NCI-H2196 treated with DMSO at 0.1 percent for 48 hours (cell line): ENCODE data around the gene LTBP3.

Experiments used
- DNase-seq: peaks from one replicate; lab custom pipeline; 2025; ENCODE audit not compliant: unreplicated experiment; lab: John Stamatoyannopoulos, UW

The LTBP3 gene

DNA sequence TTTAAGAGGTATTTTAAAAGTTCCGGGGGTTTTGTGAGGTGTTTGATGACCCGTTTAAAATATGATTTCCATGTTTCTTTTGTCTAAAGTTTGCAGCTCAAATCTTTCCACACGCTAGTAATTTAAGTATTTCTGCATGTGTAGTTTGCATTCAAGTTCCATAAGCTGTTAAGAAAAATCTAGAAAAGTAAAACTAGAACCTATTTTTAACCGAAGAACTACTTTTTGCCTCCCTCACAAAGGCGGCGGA lies 59.5 kb downstream of the LTBP3 start:
- DNase-seq, result no peak

DNA sequence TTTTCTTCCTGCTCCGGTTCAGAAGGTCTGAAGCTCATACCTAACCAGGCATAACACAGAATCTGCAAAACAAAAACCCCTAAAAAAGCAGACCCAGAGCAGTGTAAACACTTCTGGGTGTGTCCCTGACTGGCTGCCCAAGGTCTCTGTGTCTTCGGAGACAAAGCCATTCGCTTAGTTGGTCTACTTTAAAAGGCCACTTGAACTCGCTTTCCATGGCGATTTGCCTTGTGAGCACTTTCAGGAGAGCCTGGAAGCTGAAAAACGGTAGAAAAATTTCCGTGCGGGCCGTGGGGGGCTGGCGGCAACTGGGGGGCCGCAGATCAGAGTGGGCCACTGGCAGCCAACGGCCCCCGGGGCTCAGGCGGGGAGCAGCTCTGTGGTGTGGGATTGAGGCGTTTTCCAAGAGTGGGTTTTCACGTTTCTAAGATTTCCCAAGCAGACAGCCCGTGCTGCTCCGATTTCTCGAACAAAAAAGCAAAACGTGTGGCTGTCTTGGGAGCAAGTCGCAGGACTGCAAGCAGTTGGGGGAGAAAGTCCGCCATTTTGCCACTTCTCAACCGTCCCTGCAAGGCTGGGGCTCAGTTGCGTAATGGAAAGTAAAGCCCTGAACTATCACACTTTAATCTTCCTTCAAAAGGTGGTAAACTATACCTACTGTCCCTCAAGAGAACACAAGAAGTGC lies 60.0 kb downstream of the LTBP3 start:
- DNase-seq, result no peak

DNA sequence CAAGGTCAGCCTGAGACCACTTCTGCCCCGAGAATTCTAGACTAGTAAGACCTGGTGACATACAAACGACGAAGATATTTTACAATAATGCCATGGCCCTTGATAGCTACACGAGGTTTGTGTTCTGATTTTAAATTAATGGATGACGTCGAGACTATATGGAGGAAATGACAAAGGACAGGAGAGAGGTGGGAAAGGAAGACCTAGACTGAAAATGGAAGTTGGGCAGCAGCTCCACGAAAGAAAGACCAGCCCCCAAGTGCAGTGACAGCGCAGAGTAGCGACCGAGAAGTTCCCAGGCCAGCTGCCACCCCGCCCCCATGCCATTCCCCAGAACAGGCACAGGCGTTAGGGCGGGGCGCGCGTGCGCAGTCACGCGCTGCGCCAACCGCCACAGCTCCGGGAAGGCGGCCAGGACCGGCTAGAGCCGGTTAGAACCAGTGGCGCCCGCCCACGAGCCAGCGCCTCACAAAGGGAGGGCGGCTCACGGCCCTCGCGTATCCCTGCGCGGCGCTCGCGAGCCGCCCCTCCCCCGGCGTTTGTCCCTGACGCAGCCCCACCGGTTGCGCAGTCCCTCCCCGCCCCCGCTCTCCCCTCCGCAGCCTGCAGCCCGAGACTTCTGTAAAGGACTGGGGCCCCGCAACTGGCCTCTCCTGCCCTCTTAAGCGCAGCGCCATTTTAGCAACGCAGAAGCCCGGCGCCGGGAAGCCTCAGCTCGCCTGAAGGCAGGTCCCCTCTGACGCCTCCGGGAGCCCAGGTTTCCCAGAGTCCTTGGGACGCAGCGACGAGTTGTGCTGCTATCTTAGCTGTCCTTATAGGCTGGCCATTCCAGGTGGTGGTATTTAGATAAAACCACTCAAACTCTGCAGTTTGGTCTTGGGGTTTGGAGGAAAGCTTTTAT lies 60.8 kb downstream of the LTBP3 start:
- peak; percentile 97 for DNase-seq

DNA sequence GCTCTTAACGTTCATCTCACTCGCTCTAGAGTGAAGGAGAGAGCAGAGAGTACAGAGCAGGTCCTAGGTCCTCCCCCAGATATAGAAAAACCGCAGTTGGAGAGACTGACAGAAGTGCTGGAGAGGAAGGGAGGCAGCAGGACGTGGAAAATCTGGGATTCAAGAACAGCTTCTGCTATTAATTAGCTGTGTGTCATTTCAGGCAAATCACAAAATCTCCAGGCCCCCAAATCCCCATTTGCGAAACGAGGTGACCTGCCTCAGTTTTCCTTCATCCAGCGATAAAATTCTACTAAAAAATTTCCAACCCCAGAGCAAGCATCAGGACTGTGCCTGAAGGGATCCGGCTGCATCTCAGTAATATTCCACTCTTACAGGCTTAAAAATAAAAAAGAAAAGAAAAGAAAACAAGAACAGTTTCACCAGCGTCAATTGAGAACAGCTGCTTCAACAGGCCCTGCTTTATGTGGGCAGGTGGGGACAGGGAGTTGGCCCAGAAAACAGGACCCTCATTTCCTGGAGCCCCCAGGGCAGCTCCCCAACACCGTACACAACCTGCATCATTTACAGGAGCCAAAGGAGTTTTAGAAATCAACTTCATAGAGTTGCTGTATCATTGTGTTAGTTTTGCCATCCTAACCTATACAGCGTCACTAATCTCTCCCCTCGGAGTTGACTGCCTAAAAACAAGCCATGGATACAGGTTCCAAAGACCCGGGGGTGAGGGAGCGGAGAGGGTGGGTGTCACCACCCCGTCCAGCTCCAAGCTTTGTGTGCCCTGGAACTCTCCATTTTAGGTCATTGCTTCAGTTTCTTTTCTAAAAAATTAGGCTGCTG lies 61.6 kb downstream of the LTBP3 start:
- no peak for DNase-seq

DNA sequence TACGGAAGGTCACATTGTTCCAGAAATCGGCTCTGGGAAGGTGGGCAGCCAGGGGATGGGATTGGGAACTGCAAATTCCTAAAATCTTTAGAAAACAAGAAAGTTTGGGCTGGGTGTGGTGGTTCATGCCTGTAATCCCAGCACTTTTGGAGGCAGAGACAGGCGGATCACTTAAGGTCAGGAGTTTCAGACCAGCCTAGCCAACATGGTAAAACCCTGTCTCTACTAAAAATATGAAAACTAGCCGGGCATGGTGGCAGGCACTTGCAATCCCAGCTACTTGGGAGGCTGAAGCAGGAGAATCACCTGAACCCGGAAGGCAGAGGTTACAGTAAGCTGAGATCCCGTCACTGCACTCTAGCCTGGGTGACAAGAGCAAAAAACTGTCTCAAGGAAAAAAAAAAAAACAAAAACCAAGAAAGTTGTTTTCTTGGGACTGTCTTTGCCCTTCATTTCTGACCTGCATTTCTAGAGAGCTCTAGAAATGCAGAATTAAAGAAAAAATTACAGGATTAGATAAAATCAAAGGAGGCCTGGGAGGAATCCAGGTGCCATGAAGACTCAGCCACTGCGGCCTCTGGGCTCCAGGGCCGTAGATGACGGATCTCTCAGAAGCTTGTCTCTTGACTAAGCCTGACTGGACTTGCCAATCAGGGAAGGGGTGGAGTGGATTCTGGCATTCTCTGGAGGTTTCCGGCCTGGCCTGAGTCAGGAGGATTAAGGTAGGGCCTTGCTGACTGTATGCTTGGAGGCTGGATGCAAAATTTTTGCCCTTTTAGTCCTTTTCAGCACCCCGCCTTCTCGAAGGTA lies 64.6 kb downstream of the LTBP3 start:
- DNase-seq, result no peak

DNA sequence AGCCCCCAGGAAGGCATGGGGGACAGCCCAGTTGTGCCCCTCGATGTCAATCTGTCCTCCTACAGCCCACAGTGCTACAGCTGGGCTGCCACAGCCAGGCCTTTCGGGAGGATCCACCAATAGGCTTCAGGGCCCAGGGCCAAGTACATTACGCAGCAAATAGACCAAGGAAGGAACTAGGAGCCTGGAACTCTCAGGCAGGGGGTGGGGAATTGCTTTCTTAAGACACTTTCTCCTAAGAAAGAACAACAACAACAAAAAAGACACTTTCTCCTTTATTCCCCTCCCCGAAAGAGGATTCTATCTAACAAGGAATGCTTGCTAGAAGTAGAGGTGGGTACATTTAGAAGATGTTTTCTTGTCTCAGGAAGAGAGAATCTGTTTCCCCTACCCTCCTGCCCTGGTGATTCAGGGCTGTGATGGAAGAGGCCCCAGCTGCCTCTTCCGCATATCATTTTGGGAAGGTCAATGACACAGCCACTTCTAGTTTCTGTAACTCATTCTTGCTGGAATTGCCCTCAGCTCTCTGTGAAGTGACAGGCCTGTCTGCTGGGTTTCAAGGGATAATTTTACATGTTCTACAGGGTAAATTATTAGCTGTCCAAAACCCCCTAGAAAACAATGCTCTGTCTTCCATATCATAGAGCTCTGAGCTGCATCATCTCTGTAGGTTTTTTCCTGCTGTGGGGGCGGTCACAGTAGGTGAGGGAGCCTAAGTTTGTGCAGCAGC lies 65.4 kb downstream of the LTBP3 start:
- no peak for DNase-seq

DNA sequence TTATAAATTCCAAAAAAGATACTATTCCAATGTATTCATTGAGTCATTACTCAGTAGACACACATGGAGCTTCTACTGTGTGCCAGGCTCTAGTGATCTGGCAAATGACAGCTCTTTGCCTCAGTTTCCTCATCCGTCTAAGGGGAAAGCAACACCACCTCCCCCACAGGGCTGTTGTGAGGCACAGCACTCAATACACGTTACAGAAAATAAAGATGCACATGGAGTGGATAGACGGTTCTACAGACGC lies 65.8 kb downstream of the LTBP3 start:
- no peak for DNase-seq

DNA sequence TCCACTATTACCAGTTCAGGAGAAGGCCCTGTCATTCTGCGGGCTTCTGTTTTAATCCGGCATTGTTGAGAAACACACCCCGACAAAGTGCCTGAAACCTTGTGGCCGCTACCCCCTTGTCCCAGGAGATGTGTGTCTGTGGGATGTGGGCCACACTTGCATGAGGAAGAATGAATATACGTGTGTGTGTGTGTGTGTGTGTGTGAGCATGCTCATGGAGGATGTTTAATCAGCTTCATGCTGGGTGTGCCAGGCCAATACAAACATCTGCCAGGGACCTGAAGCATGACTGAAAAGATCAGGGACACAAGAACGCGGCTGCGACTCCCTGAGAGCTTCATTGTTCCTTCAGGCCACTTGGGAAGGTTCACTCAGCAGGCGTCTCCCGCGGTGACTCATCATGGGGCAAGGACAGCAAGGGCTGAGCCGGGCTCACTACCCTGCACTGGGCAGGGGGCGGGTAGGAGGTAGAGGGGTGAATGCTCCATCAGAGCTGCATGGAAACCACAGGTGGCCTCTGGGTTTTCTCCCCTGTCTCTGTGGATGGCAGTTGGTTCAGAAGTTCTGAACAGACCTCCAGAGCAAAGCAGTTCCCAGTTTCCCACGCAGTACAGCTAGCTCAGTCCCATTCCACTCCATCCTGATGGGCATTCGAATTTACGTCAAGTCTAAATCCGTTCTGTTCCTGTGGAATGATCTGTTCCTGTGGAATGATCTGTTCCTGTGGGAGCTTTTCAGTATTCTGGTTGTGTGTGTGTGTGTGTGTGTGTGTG lies 66.4 kb downstream of the LTBP3 start:
- peak; percentile 90 for DNase-seq

DNA sequence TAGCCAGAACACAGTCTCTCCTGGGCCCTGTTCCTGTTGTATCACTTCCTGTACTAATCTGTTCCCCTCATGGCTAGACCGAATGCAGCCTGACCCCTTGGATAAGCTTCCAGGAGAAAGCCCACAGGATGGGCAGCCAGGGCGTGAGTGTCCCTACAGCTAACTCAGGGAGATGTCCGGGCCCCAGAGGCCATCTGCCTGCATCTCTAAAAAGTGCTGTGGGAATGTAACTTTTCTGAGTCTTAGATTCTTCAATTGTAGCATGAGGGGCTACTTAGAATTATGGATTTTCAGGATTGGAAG lies 67.0 kb downstream of the LTBP3 start:
- DNase-seq, result no peak

DNA sequence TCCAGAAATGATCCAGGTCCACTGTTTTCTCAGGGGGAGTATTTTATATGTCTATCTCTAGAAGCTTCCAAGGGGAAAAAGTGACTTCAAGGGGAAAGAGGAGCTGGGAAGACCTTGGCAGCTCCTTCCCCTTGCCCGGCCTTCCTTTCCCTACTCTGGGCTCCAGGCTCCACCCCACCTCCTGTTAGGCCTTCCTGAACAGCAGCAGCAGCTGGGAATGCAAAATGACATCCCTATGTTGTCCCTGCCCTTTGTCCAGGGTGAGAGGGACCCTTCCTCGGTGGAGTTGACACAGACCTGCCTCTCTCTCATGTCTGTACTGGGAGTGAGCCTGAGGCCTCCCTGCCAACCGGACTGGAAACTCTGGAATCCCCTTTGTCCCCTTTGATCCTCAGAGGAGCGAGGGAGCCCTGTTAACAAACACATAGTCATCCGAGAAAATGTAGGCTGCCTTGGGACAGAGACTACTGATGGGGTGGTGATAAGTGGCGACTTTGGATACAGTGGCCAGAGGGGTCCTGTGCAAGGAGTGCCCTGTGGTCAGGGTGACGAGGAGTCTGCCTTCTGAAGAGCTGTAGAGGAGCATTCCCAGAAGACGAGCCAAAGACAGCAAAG lies 68.3 kb downstream of the LTBP3 start:
- DNase-seq, result no peak

DNA sequence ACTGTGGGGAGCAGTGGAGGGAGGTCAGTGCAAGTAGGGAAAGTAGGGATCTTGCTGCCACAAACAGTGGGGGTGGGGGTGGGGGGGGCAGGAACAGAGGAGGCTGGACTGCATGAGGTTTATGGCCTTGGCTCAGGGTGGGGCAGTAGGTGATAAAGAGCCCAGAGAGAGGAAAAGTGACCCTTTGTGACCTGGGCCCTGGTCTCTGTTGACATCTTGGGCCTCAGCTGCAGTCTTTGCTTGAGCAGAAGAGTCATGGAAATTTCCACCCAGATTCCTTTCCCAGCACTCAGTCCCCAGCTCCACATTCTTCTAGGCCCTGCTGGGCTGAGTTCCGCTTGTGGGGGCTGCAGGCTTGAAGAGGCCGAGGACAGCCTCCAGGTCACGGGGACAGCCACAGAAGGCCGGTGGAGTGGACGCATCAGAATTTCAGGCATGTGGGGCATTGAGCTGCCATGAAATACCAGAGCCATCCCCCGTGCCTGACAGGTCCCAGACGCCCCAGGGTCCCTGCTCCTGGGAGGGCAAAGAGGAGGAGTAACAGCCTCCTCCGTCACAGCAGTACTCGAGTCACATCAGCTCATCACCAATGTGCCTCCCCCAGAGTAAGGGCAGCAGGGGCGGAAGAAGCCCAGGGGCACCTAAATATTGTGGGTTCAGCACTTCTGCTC lies 69.0 kb downstream of the LTBP3 start:
- DNase-seq, result no peak
